ENCODE data around the gene UBE2V1. TPM values are rescaled to one million over a fixed set of nuclear protein-coding genes. Genes with fewer than 3 reads are reported as not detected.
"Not testable (repeated sequence)": the region's sequence is repeated elsewhere in the genome, so short reads cannot be mapped to it uniquely, and the experiment has no call there.

UBE2V1 gene
- total RNA-seq, 3 donors from 2014 or later (not counting 1 experiment from before 2014, with no cell fraction given), result 194 to 238 (median 236) TPM

DNA sequence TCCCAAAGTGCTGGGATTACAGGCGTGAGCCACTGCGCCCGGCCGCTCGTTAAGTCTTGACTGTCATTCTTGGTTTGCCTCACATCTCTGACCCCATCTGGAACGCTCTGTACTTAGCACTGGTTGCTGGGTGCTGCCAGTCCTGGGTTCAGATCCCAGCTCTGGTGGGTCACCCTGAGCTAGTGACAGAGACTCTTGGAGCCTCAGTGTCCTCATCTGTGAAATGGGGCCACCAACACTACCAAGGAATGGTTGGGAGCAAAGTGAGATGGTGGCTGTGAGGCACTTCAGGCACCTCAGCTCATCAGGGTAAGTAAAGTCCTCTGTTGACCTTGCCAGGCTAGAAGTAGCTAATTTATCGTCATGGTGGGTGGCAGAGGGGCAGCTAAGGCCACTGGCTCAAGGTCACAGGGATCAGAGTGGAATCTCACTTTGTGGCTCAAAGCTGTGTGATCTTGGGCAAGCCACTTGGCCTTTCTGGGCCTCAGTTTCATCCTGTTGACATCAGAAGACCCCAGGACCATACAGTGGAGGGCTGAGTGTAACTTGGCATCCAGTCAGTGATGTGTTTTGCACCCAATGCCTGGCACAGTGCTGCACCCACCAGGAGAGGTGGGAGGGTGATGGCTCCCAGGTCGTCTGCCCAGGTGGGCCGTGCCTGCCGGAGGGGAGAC is 46.7 kb downstream of the UBE2V1 start:
- TF ChIP-seq, protein P1, sequence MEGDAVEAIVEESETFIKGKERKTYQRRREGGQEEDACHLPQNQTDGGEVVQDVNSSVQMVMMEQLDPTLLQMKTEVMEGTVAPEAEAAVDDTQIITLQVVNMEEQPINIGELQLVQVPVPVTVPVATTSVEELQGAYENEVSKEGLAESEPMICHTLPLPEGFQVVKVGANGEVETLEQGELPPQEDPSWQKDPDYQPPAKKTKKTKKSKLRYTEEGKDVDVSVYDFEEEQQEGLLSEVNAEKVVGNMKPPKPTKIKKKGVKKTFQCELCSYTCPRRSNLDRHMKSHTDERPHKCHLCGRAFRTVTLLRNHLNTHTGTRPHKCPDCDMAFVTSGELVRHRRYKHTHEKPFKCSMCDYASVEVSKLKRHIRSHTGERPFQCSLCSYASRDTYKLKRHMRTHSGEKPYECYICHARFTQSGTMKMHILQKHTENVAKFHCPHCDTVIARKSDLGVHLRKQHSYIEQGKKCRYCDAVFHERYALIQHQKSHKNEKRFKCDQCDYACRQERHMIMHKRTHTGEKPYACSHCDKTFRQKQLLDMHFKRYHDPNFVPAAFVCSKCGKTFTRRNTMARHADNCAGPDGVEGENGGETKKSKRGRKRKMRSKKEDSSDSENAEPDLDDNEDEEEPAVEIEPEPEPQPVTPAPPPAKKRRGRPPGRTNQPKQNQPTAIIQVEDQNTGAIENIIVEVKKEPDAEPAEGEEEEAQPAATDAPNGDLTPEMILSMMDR (IDR thresholded peaks at IDR 0.05), result no peak
- ATAC-seq (no peak), DNase-seq (no peak)
- no peak overlapping the region for H3K4me3 ChIP-seq (ENCODE audit: low read length)
- no peaks in the 10 kb centered on the region for H3K27me3 ChIP-seq (ENCODE audit: control insufficient read depth, insufficient read depth, low read length)
- Mint-ChIP-seq H3K36me3 (no peaks in the 10 kb centered on the region), H3K9me3 (no peaks in the 10 kb centered on the region), H3K27ac (no peak overlapping the region), H3K4me1 (peaks cover 6% of the 10 kb centered on the region in 2 donors), H3K4me3 (no peak overlapping the region), H3K27me3 (ENCODE audit: low read depth in 2 of 2) (peaks cover 0 to under 1% of the 10 kb centered on the region in 2 donors)
- 90% methylated on average over 10 of the region's 10 CpGs for WGBS (ENCODE audit: insufficient coverage)
- H3K36me3 ChIP-seq (ENCODE audit: control insufficient read depth, insufficient read depth, low read length), result no peaks in the 10 kb centered on the region
- H3K9me3 ChIP-seq (ENCODE audit: control insufficient read depth, insufficient read depth, low read length), result no peaks in the 10 kb centered on the region
- no peak overlapping the region for H3K27ac ChIP-seq (ENCODE audit: low read length)
- intact Hi-C loops (cut with micrococcal nuclease), result no loop called here
- peaks cover 6% of the 10 kb centered on the region for H3K4me1 ChIP-seq (ENCODE audit: control insufficient read depth, insufficient read depth, low read length)

DNA sequence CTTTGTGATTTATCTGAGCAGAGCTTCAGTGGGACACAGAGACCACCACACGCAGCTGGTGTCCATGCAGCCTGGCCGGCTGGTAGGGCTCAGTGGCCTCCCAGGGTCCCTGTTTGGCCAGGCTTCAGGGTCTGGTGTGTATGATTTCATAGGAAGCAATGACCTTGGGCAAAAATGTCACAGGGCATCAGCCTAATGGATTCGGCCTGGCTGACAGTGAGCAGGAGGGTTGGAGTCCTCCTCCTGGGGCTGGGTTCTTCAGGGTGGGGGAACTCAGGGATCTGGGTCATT is 47.7 kb downstream of the UBE2V1 start:
- H3K4me1 ChIP-seq (ENCODE audit: control insufficient read depth, insufficient read depth, low read length), result no peaks in the 10 kb centered on the region
- no peak overlapping the region for H3K27ac ChIP-seq (ENCODE audit: low read length)
- no peak overlapping the region for H3K4me3 ChIP-seq (ENCODE audit: low read length)
- no peaks in the 10 kb centered on the region for H3K9me3 ChIP-seq (ENCODE audit: control insufficient read depth, insufficient read depth, low read length)
- TF ChIP-seq, protein P1 (IDR thresholded peaks at IDR 0.05), result no peak
- Mint-ChIP-seq H3K4me1 (no peaks in the 10 kb centered on the region), H3K4me3 (no peak overlapping the region), H3K9me3 (no peaks in the 10 kb centered on the region), H3K36me3 (no peaks in the 10 kb centered on the region), H3K27ac (no peak overlapping the region), H3K27me3 (ENCODE audit: low read depth in 2 of 2) (no peaks in the 10 kb centered on the region)
- no peaks in the 10 kb centered on the region for H3K36me3 ChIP-seq (ENCODE audit: control insufficient read depth, insufficient read depth, low read length)
- no peak for ATAC-seq
- no peak for DNase-seq
- 91% methylated on average over 3 of the region's 3 CpGs for WGBS (ENCODE audit: insufficient coverage)
- intact Hi-C loops (cut with micrococcal nuclease), result no loop called here
- H3K27me3 ChIP-seq (ENCODE audit: control insufficient read depth, insufficient read depth, low read length), result no peaks in the 10 kb centered on the region

DNA sequence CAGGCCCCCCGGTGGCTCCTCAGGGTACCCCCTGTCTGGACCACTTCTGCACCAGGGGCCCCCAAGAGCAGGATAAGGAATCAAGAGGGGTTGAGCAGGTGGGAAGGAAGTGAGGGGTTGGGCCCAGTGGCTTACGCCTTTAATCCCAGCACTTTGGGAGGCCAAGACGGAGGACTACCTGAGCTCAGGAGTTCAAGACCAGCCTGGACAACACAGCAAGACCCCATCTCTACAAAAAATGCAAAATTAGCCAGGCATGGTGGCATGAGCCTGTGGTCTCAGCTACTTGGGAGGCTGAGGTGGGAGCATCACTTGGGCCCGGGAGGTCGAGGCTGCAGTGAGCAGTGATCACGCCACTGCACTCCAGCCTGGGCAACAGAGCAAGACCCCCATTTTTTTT is 49.2 kb downstream of the UBE2V1 start:
- H3K9me3 ChIP-seq (ENCODE audit: control insufficient read depth, insufficient read depth, low read length); H3K4me1 ChIP-seq (ENCODE audit: control insufficient read depth, insufficient read depth, low read length); H3K27ac ChIP-seq (ENCODE audit: low read length); intact Hi-C loops (cut with micrococcal nuclease); H3K27me3 ChIP-seq (ENCODE audit: control insufficient read depth, insufficient read depth, low read length); DNase-seq; H3K4me1 Mint-ChIP-seq; H3K36me3 ChIP-seq (ENCODE audit: control insufficient read depth, insufficient read depth, low read length); H3K4me3 Mint-ChIP-seq; H3K4me3 ChIP-seq (ENCODE audit: low read length); H3K27me3 Mint-ChIP-seq (ENCODE audit: low read depth in 2 of 2); ATAC-seq; H3K36me3 Mint-ChIP-seq; H3K9me3 Mint-ChIP-seq; H3K27ac Mint-ChIP-seq: not testable (repeated sequence)
- 98% methylated on average over 6 of the region's 6 CpGs for WGBS (ENCODE audit: insufficient coverage)

DNA sequence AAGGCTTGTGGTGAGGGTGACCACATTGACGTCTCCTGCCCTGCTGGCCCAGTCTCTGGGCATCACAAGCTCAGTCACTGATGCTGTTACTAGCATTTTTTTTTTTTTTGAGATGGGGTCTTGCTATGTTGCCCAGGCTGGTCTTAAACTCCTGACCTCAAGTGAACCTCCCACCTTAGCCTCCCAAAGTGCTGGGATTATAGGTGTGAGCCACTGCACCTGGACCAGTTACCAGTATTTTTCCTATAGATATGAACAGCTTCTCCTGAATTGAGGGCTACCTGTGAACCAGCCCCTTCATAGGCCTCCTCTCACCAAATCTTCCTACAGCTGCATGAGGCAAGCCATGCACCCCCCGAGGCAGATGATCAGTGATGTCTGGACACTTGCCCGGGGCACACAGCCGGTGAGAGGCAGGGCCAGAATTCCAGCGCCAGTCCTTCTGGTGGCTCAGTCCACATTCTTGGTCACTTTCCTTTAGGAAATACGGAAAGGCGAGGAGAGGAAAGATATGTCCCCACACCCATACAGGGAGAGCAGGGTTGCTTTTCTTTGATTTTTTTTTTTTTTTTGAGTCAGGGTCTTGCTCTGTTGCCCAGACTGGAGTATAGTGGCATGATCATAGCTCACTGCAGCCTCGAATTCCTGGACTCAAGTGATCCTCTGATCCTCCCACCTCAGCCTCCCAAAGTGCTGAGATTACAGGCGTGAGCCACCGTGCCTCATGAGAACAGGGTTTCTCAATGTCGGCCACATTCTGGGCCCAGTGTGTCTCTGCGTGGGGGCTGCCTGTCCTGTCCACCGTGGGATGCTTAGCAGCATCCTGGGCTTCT is 50.7 kb downstream of the UBE2V1 start:
- no peaks in the 10 kb centered on the region for H3K36me3 Mint-ChIP-seq
- intact Hi-C loops (cut with micrococcal nuclease), result no loop called here
- H3K4me1 ChIP-seq (ENCODE audit: control insufficient read depth, insufficient read depth, low read length), result peaks cover 7% of the 10 kb centered on the region
- H3K4me1 Mint-ChIP-seq, result no peaks in the 10 kb centered on the region
- H3K27me3 Mint-ChIP-seq (ENCODE audit: low read depth in 2 of 2), result no peaks in the 10 kb centered on the region
- no peak overlapping the region for H3K4me3 ChIP-seq (ENCODE audit: low read length)
- H3K36me3 ChIP-seq (ENCODE audit: control insufficient read depth, insufficient read depth, low read length), result no peaks in the 10 kb centered on the region
- TF ChIP-seq, protein P1 (IDR thresholded peaks at IDR 0.05), result no peak
- H3K27ac Mint-ChIP-seq, result no peak overlapping the region
- no peaks in the 10 kb centered on the region for H3K9me3 ChIP-seq (ENCODE audit: control insufficient read depth, insufficient read depth, low read length)
- DNase-seq, result no peak
- no peaks in the 10 kb centered on the region for H3K27me3 ChIP-seq (ENCODE audit: control insufficient read depth, insufficient read depth, low read length)
- no peaks in the 10 kb centered on the region for H3K9me3 Mint-ChIP-seq
- 91% methylated on average over 11 of the region's 13 CpGs for WGBS (ENCODE audit: insufficient coverage)
- ATAC-seq, result no peak
- no peak overlapping the region for H3K4me3 Mint-ChIP-seq
- H3K27ac ChIP-seq (ENCODE audit: low read length), result no peak overlapping the region
